HepG2 (cell line): Measurements from ENCODE around the gene KIAA0232. TPM values are rescaled to one million over a fixed set of nuclear protein-coding genes. Genes with fewer than 3 reads are reported as not detected.

Experiments
- ARID3A ChIP-seq: IDR thresholded peaks from 2 replicates; pipeline ENCODE4 v1.6.1; 2012; ENCODE audit warnings: low read depth, low read length, improper control_type of control experiment
- DZIP1 ChIP-seq: sonication (generic); formaldehyde crosslinking; IDR thresholded peaks from 2 replicates; pipeline ENCODE4 v1.5.0; 2020; ENCODE audit warnings: mild to moderate bottlenecking, missing genetic modification reagents
- ETS1 ChIP-seq: sonication (generic); formaldehyde crosslinking; IDR thresholded peaks from 2 replicates; pipeline ENCODE4 v1.4.0; 2020; ENCODE audit warnings: missing genetic modification reagents
- KLF9 ChIP-seq: IDR thresholded peaks from 2 replicates; pipeline ENCODE4 v1.6.1; 2016; ENCODE audit warnings: low read depth
- MAX ChIP-seq: IDR thresholded peaks from 2 replicates; pipeline ENCODE4 v1.6.1; 2012; ENCODE audit warnings: inconsistent platforms
- PATZ1 ChIP-seq: sonication (generic); formaldehyde crosslinking; IDR thresholded peaks from 2 replicates; pipeline ENCODE4 v1.4.0; 2020; ENCODE audit warnings: missing genetic modification reagents
- SAFB2 ChIP-seq: sonication (generic); formaldehyde crosslinking; IDR thresholded peaks from 2 replicates; pipeline ENCODE4 v1.5.1; 2020; ENCODE audit warnings: missing genetic modification reagents, low read depth, mild to moderate bottlenecking, borderline replicate concordance
- TAF15 ChIP-seq: fragments of 200-400 bp; formaldehyde crosslinking; IDR thresholded peaks from one replicate; pipeline ENCODE4 v1.6.1; 2018; ENCODE audit warnings: mild to moderate bottlenecking, low read depth, low read length; ENCODE audit not compliant: poor library complexity, severe bottlenecking
- USF2 ChIP-seq, 2 experiments: sonication (generic) in 1 of 2; formaldehyde crosslinking in 1 of 2; IDR thresholded peaks; 2 replicates each; pipeline versions ENCODE4 v1.5.1 to v1.6.1; 2011 to 2020; ENCODE audit warnings: borderline replicate concordance in 1 of 2, low read depth in 1 of 2, low read length in 1 of 2, mild to moderate bottlenecking in 1 of 2, missing genetic modification reagents in 1 of 2, moderate library complexity in 1 of 2
- ZBED4 ChIP-seq: sonication (generic); formaldehyde crosslinking; IDR thresholded peaks from 2 replicates; pipeline ENCODE4 v1.4.0; 2020; ENCODE audit warnings: missing genetic modification reagents, borderline replicate concordance
- ZC3H4 ChIP-seq: sonication (generic); formaldehyde crosslinking; IDR thresholded peaks from 2 replicates; pipeline ENCODE4 v1.4.0; 2020; ENCODE audit warnings: missing genetic modification reagents, borderline replicate concordance
- ZNF292 ChIP-seq: sonication (generic); formaldehyde crosslinking; IDR thresholded peaks from 2 replicates; pipeline ENCODE4 v1.8.1; 2022; ENCODE audit warnings: mild to moderate bottlenecking, low read depth, missing genetic modification reagents, borderline replicate concordance
- ZNF546 ChIP-seq: sonication (generic); formaldehyde crosslinking; conservative IDR thresholded peaks from 2 replicates; pipeline ENCODE4 v1.8.1; 2023; ENCODE audit warnings: mild to moderate bottlenecking, missing genetic modification reagents
- polyA plus RNA-seq, 8 experiments: library from polyadenylated mRNA; depleted of rRNA in 3 of 8; stranded (reverse) in 7 of 8; unstranded in 1 of 8; fragments of >200 nt; fragmentation: Illumina TruSeq in 4 of 8; extraction: Trizol in 4 of 8; gene quantifications; 2 replicates each; pipeline versions ENCODE4 v1.2.1 to v1.2.3, GENCODE V29; 2011 to 2016; ENCODE audit warnings: low read depth in 4 of 8, missing spikeins in 1 of 8, mixed read lengths in 1 of 8; ENCODE audit not compliant: insufficient read depth in 1 of 8
- total RNA-seq, 5 experiments: library from RNA; depleted of rRNA; stranded (reverse); fragments of >200 nt; fragmentation: Illumina TruSeq; extraction: Trizol; gene quantifications; 2 replicates each; pipeline ENCODE4 v1.2.3, GENCODE V29; 2016; ENCODE audit warnings: low read depth in 1 of 5

Gene KIAA0232
- total and polyA plus RNA-seq, 2 of the 13 experiments (the other 11 are each of a cell fraction or from before 2014, with no cell fraction given): 7.8 to 17.1 TPM

GRCh38 chr4:6900181-6900812 lies 117.8 kb downstream of the KIAA0232 start (continued):
- TF ChIP-seq DZIP1 (CRISPR knock-in tag) (no peak), ETS1 (no peak), KLF9 (CRISPR knock-in tag) (no peak), PATZ1 (CRISPR knock-in tag) (no peak), ZBED4 (no peak), SAFB2 (CRISPR knock-in tag) (no peak), ZC3H4 (CRISPR knock-in tag) (no peak), ZNF292 (no peak), MAX (no peak), USF2 (IDR thresholded peaks at IDR 0.05; ENCODE audit: low read depth, low read length) (no peak), USF2 (CRISPR knock-in tag; IDR thresholded peaks at IDR 0.05; ENCODE audit: borderline replicate concordance) (no peak), TAF15 (no peak), ARID3A (no peak), ZNF546 (CRISPR knock-in tag) (no peak)
